ENCODE data around the gene GCNT4.

Gene GCNT4

DNA sequence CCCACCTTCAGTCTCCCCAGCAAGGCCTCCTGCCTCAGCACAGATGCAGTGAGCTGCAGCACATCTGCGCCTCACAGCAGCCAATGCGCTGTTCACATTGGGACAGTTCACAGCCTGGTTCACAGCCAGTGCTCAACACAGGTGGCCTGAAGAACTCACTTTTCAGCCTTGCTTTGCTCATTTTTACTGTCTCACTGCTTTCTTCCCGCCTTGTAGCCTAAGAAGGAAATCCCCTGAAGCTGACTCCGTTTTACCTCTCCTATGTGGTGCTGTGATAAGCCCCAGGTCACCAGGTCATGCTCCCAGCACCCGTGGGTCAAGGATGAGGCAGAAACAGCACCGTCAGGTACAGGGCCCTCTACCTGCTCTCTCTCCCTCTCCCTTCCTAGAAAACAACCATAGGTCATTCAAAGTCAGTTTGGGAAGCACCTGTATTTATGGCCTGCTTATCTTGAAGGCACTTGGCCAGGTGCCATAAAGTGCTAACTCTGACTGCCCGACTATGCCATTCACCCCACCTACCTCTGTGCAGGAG lies 1.1 kb downstream of the GCNT4 start:
- TF ChIP-seq, protein P1, sequence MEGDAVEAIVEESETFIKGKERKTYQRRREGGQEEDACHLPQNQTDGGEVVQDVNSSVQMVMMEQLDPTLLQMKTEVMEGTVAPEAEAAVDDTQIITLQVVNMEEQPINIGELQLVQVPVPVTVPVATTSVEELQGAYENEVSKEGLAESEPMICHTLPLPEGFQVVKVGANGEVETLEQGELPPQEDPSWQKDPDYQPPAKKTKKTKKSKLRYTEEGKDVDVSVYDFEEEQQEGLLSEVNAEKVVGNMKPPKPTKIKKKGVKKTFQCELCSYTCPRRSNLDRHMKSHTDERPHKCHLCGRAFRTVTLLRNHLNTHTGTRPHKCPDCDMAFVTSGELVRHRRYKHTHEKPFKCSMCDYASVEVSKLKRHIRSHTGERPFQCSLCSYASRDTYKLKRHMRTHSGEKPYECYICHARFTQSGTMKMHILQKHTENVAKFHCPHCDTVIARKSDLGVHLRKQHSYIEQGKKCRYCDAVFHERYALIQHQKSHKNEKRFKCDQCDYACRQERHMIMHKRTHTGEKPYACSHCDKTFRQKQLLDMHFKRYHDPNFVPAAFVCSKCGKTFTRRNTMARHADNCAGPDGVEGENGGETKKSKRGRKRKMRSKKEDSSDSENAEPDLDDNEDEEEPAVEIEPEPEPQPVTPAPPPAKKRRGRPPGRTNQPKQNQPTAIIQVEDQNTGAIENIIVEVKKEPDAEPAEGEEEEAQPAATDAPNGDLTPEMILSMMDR (IDR thresholded peaks at IDR 0.05; ENCODE audit: low read length, missing control alignments) = no peak
- DNase-seq (ENCODE audit: low read depth) = no peak
- no peak overlapping the region for H3K4me3 ChIP-seq (replicated peaks; ENCODE audit: low read depth, low read length)

DNA sequence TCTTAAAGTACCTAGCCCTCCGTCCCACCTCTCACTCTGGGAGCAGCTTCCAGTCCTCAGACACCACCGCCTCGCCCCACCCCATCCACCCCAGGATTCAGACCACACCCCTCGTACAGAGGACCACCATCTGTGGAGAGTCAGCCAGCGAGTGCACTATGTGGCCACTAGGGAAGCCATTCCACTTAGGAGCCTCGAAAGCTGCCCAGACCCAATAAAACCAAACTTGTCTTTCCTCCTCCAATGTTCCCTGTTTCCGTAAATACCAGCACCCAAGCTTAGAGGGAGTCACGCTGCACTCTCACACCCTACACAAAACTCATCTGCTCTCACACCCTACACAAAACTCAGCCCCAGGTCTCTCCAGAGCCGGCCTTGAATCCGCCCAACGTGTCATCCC lies 1.9 kb downstream of the GCNT4 start:
- DNase-seq (ENCODE audit: low read depth) = peak; percentile 38
- TF ChIP-seq, protein P1 (IDR thresholded peaks at IDR 0.05; ENCODE audit: low read length, missing control alignments) = peak; percentile 36

DNA sequence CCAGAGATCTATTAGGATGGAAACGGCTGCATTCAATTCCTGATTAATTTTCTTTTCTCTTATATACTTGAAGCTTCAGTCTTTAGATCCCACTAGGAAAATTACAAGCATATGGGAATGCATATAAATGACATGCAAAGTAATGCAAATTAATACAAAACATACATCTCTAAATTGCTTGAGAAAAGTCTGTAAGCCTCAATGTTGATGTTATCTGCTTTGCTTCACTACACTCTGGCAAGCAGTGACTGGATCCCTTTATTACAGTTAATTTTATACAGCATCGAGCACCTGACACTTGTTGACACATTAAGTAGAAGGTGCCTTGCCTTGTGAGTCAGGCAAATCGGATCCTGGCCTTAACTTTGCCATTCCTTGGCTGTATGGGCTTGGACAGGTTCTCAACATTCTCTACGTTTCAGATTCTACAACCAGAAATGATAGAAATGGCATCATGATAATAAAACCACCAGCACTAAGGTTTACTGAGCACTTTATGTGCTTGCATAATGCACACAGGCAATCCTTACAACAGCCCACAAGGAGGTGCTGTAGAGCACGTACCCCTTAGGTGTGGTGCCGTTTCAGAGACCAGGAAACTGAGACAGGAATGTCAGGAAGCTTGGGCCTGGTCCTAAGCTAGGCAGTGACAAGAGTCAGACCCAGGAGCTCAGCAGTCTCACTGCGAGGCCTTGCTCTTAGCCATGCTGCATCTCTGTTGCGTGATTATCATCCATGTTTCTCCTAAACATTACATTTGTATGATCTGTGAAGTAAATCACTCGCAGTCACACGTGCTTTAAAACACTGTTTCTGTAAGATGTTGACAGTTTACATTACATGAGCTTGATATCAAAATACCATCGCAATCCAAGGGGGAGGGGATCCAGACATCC lies 2.7 kb downstream of the GCNT4 start:
- TF ChIP-seq, protein P1 (IDR thresholded peaks at IDR 0.05; ENCODE audit: low read length, missing control alignments) = peak; percentile 92
- DNase-seq (ENCODE audit: low read depth) = peak; percentile 74
- no peak overlapping the region for H3K4me3 ChIP-seq (replicated peaks; ENCODE audit: low read depth, low read length)

More for the DNA sequence above, 1.9 kb downstream of the GCNT4 start:
- H3K4me3 ChIP-seq (replicated peaks; ENCODE audit: low read depth, low read length) = no peak overlapping the region

GRCh38 chr5:75048457-75048953 lies 3.9 kb downstream of the GCNT4 start:
- TF ChIP-seq, protein P1 (IDR thresholded peaks at IDR 0.05; ENCODE audit: low read length, missing control alignments) = no peak
- H3K4me3 ChIP-seq (replicated peaks; ENCODE audit: low read depth, low read length) = no peak overlapping the region
- DNase-seq (ENCODE audit: low read depth) = no peak

- TF ChIP-seq, protein P1 (IDR thresholded peaks at IDR 0.05; ENCODE audit: low read length, missing control alignments) = no peak
- no peak for DNase-seq (ENCODE audit: low read depth)
- no peak overlapping the region for H3K4me3 ChIP-seq (replicated peaks; ENCODE audit: low read depth, low read length)
Measured at GRCh38 chr5:75047356-75047755, 5.0 kb downstream of the GCNT4 start.

DNA sequence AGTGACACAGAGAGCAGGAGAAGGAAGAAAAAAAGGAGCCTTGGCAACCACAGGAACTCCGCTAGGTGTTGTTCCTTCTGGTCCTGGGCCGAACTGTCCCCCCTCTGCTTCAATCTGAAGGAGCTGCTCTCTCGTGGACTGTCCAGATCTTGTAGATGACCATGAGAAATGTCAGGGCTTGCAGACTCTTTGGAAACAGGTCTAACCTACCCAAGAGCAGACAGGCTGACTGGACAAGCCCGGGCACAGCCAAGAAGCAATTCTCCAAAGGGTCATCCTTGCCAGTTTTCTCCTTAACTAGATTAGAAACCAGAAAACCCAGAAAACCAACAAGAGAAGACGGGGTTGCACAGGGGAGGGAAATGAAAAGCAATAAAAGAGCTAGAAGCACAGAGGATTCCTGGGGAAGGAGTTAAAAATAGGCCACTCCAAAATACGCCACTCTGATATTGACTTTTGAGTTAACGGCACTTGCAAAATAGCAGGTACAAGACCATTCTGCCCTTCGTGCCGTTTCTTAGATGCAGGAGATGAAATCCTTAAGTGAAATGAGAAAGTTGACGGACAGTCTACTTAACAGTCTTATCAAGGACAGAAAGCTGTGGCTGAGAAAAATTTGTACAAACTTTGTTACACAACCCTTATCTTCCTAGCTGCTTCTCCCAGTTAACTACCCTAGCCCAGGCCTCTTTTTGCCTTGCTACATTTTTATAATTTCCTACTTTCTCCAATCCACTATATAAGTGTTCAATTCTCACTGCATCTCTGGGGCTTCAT lies 5.8 kb downstream of the GCNT4 start:
- TF ChIP-seq, protein P1 (IDR thresholded peaks at IDR 0.05; ENCODE audit: low read length, missing control alignments) = no peak
- DNase-seq (ENCODE audit: low read depth) = no peak
- no peak overlapping the region for H3K4me3 ChIP-seq (replicated peaks; ENCODE audit: low read depth, low read length)

All from fibroblast of pulmonary artery (primary cell).